Panc1 (cell line): Measurements from ENCODE around the gene EPYC. TPM values are rescaled to one million over a fixed set of nuclear protein-coding genes. Genes with fewer than 3 reads are reported as not detected.

Source experiments
- ATAC-seq: fragments of 200-7000 bp; cut with Tn5 transposase; 2 replicates; pipeline ENCODE4 v1.9.1; 2020; ENCODE audit warnings: mild to moderate bottlenecking, moderate library complexity
- BruUV-seq: library from RNA; stranded (reverse); fragments of 400-500 nt; replicated peaks from 2 replicates; lab custom pipeline; 2021; lab: Mats Ljungman, UMichigan
- CTCF ChIA-PET: fragments of 300-600 bp; sonication (Branson Sonifier 250); formaldehyde crosslinking; loops from one replicate; lab custom pipeline; 2022; ENCODE audit warnings: antibody characterized with exemption; lab: Charles Lee
- POLR2A ChIA-PET: fragments of 300-600 bp; sonication (Branson Sonifier 250); formaldehyde crosslinking; loops from one replicate; lab custom pipeline; 2022; ENCODE audit warnings: antibody characterized with exemption; lab: Charles Lee
- DNase-seq: peaks from one replicate; pipeline ENCODE4 v3.0.0-alpha.2; 2010; ENCODE audit warnings: low read depth, low spot score
- H3K27ac ChIP-seq: 2 replicates; pipeline ENCODE4 v1.5.1; 2011; ENCODE audit warnings: mild to moderate bottlenecking, low read length, inconsistent platforms
- H3K27me3 ChIP-seq: fragments of 200-500 bp; sonication (Bioruptor generic); 2 replicates; pipeline ENCODE4 v1.6.0; 2014; ENCODE audit warnings: low read length, inconsistent platforms; ENCODE audit not compliant: control insufficient read depth, insufficient read depth
- H3K36me3 ChIP-seq: fragments of 200-500 bp; sonication (Bioruptor generic); 2 replicates; pipeline ENCODE4 v1.5.1; 2014; ENCODE audit warnings: inconsistent platforms, mild to moderate bottlenecking, low read length, moderate library complexity; ENCODE audit not compliant: control insufficient read depth, insufficient read depth
- H3K4me1 ChIP-seq: 2 replicates; pipeline ENCODE4 v1.5.1; 2011; ENCODE audit warnings: inconsistent platforms, mild to moderate bottlenecking, low read length, moderate library complexity; ENCODE audit not compliant: control insufficient read depth, insufficient read depth
- H3K4me3 ChIP-seq, 2 experiments: 2 replicates each; pipeline ENCODE4 v1.5.1; 2011 to 2012; ENCODE audit warnings: low read depth in 2 of 2, low read length in 2 of 2, mild to moderate bottlenecking in 2 of 2, inconsistent platforms in 1 of 2, moderate library complexity in 1 of 2
- H3K9me3 ChIP-seq: fragments of 200-500 bp; sonication (Bioruptor generic); 2 replicates; pipeline ENCODE4 v1.5.1; 2014; ENCODE audit warnings: low read depth, mild to moderate bottlenecking, inconsistent platforms, low read length, moderate library complexity; ENCODE audit not compliant: control insufficient read depth, insufficient read depth
- POLR2AphosphoS5 ChIP-seq: IDR thresholded peaks from 2 replicates; pipeline ENCODE4 v1.6.1; 2012; ENCODE audit warnings: mild to moderate bottlenecking, low read depth, low read length, moderate library complexity
- SIN3A ChIP-seq: IDR thresholded peaks from 2 replicates; pipeline ENCODE4 v1.6.1; 2012; ENCODE audit warnings: low read depth, mild to moderate bottlenecking, low read length, moderate library complexity, borderline replicate concordance; ENCODE audit not compliant: insufficient read depth
- TCF7L2 ChIP-seq: IDR thresholded peaks from 2 replicates; pipeline ENCODE4 v1.6.1; 2011; ENCODE audit warnings: mild to moderate bottlenecking, low read depth, low read length, inconsistent platforms
- in situ Hi-C: cut with HindIII; loops from 2 replicates; pipeline ENCODE4 v1.10.0; 2016; ENCODE audit warnings: low sequenced_read_pairs, low pct_unique_long_range_greater_than_20kb
- intact Hi-C: fragments of 100-400 bp; cut with micrococcal nuclease; formaldehyde crosslinking; loops from one replicate; pipeline ENCODE4 v1.10.0; 2022; ENCODE audit not compliant: unreplicated experiment
- total RNA-seq: library from RNA; stranded (reverse); gene quantifications from one replicate; pipeline ENCODE4 v1.2.1, GENCODE V29; 2021; ENCODE audit not compliant: unreplicated experiment
- TF ChIP-seq, protein P1 (sequence below), 2 experiments: IDR thresholded peaks; 2 replicates each; pipeline ENCODE4 v1.6.1; 2011 to 2012; ENCODE audit warnings: low read depth in 2 of 2, control low read depth in 1 of 2, low read length in 1 of 2, mild to moderate bottlenecking in 1 of 2, moderate library complexity in 1 of 2; ENCODE audit not compliant: insufficient read depth in 1 of 2
- TF ChIP-seq, protein P2 (sequence below): fragments of 450-650 bp; IDR thresholded peaks from 2 replicates; pipeline ENCODE4 v1.5.1; 2017; ENCODE audit warnings: mild to moderate bottlenecking

Gene EPYC
- total RNA-seq, 1 experiment from 2014 or later, result not detected

DNA sequence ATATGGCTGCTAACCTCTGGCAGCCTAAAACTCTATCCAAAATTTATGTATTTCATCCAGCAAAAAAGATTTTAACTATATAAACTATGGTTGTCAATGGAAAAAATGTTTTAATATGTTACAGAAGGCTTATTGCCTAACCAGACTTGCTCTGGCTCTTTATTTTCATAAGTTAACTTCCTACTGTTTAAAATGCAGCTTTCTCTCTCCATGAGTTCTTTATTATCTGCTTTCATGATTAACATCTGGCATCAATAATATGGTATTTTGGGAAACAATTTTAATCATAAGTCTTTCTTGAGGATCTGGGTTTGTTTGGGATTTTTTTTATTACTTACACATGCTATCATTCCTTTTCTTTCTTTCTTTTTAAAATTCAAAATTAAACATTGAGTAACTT lies 32.5 kb upstream of the EPYC start:
- no peaks in the 10 kb centered on the region for H3K9me3 ChIP-seq
- CTCF ChIA-PET, result interaction anchor here (0.6 kb wide), 1 partner anchor 523 kb away, joined by 7 read pairs; no protein-coding TSS in a partner anchor

DNA sequence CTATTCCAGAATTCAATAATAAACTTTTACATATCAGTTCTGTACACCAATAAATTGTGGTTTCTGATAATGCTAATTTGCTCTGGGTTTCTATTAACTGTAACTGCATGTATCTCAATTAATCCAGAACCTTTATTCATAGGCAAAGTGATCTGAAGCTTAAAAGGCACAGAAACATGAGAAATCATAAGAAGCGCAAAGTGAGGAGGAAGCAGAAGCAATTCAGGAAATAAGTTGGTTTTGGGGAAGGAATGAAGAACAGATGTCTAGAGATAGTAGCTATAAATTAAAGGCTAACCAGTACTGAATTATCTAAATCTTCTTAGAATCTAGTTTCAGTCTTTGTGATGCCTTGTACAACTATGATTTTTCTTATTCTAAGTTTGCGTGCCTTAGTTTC lies 28.5 kb upstream of the EPYC start:
- no TSS peak for BruUV-seq
- ChIA-PET CTCF (no interaction called here), POLR2A (interaction anchor here (0.6 kb wide), 1 partner anchor 110 kb away, joined by 3 read pairs; no protein-coding TSS in a partner anchor)
- ATAC-seq, result no peak
- intact Hi-C loops (no loop called here), in situ Hi-C loops (no loop called here)
- Histone ChIP-seq H3K9me3 (no peaks in the 10 kb centered on the region), H3K27me3 (no peaks in the 10 kb centered on the region), H3K27ac (no peak overlapping the region), H3K4me1 (no peaks in the 10 kb centered on the region), H3K4me3 (no peak overlapping the region), H3K36me3 (no peaks in the 10 kb centered on the region)
- DNase-seq, result no peak
- TF ChIP-seq TCF7L2 (no peak), POLR2AphosphoS5 (no peak), SIN3A (no peak)
- TF ChIP-seq, protein P1, sequence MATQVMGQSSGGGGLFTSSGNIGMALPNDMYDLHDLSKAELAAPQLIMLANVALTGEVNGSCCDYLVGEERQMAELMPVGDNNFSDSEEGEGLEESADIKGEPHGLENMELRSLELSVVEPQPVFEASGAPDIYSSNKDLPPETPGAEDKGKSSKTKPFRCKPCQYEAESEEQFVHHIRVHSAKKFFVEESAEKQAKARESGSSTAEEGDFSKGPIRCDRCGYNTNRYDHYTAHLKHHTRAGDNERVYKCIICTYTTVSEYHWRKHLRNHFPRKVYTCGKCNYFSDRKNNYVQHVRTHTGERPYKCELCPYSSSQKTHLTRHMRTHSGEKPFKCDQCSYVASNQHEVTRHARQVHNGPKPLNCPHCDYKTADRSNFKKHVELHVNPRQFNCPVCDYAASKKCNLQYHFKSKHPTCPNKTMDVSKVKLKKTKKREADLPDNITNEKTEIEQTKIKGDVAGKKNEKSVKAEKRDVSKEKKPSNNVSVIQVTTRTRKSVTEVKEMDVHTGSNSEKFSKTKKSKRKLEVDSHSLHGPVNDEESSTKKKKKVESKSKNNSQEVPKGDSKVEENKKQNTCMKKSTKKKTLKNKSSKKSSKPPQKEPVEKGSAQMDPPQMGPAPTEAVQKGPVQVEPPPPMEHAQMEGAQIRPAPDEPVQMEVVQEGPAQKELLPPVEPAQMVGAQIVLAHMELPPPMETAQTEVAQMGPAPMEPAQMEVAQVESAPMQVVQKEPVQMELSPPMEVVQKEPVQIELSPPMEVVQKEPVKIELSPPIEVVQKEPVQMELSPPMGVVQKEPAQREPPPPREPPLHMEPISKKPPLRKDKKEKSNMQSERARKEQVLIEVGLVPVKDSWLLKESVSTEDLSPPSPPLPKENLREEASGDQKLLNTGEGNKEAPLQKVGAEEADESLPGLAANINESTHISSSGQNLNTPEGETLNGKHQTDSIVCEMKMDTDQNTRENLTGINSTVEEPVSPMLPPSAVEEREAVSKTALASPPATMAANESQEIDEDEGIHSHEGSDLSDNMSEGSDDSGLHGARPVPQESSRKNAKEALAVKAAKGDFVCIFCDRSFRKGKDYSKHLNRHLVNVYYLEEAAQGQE (IDR thresholded peaks at IDR 0.05; ENCODE audit: insufficient read depth in 1 of 2, low read depth in 2 of 2, low read length in 1 of 2), result no peak
- TF ChIP-seq, protein P2, sequence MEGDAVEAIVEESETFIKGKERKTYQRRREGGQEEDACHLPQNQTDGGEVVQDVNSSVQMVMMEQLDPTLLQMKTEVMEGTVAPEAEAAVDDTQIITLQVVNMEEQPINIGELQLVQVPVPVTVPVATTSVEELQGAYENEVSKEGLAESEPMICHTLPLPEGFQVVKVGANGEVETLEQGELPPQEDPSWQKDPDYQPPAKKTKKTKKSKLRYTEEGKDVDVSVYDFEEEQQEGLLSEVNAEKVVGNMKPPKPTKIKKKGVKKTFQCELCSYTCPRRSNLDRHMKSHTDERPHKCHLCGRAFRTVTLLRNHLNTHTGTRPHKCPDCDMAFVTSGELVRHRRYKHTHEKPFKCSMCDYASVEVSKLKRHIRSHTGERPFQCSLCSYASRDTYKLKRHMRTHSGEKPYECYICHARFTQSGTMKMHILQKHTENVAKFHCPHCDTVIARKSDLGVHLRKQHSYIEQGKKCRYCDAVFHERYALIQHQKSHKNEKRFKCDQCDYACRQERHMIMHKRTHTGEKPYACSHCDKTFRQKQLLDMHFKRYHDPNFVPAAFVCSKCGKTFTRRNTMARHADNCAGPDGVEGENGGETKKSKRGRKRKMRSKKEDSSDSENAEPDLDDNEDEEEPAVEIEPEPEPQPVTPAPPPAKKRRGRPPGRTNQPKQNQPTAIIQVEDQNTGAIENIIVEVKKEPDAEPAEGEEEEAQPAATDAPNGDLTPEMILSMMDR, result no peak

More for the DNA sequence above, 32.5 kb upstream of the EPYC start:
- intact Hi-C loops, result no loop called here
- no peak overlapping the region for H3K4me3 ChIP-seq
- no peaks in the 10 kb centered on the region for H3K36me3 ChIP-seq
- ATAC-seq (no peak), DNase-seq (no peak)
- no peaks in the 10 kb centered on the region for H3K4me1 ChIP-seq
- in situ Hi-C loops, result no loop called here
- no TSS peak for BruUV-seq
- H3K27me3 ChIP-seq, result no peaks in the 10 kb centered on the region
- TF ChIP-seq, protein P2, result no peak
- TF ChIP-seq SIN3A, result no peak
- POLR2A ChIA-PET, result no interaction called here
- H3K27ac ChIP-seq, result no peak overlapping the region
